PC-3 (cell line): Measurements from ENCODE around the gene CYP27A1. TPM values are rescaled to one million over a fixed set of nuclear protein-coding genes. Genes with fewer than 3 reads are reported as not detected.

Source experiments
- ATAC-seq: fragments of 200-7000 bp; cut with Tn5 transposase; 2 replicates; pipeline ENCODE4 v1.9.1; 2020; ENCODE audit warnings: mild to moderate bottlenecking, moderate library complexity
- BruUV-seq: library from RNA; stranded (reverse); fragments of 400-500 nt; replicated peaks from 2 replicates; lab custom pipeline; 2021; lab: Mats Ljungman, UMichigan
- CTCF ChIA-PET: fragments of 300-600 bp; sonication (Branson Sonifier 250); formaldehyde crosslinking; loops from one replicate; lab custom pipeline; 2022; ENCODE audit warnings: antibody characterized with exemption; lab: Charles Lee
- POLR2A ChIA-PET: fragments of 300-600 bp; sonication (Branson Sonifier 250); formaldehyde crosslinking; loops from one replicate; lab custom pipeline; 2022; ENCODE audit warnings: antibody characterized with exemption; ENCODE audit not compliant: unreplicated experiment; lab: Charles Lee
- DNase-seq: peaks from one replicate; pipeline ENCODE4 v3.0.0-alpha.2; 2015
- H2AFZ ChIP-seq: fragments of 300-600 bp; sonication (generic); 2 replicates; pipeline ENCODE4 v1.6.0; 2016; ENCODE audit warnings: antibody characterized with exemption, low read length
- H3F3A ChIP-seq: fragments of 300-600 bp; sonication (generic); one replicate; pipeline ENCODE4 v1.6.0; 2017; ENCODE audit warnings: antibody characterized with exemption, low read length, control low read depth, mild to moderate bottlenecking; ENCODE audit not compliant: unreplicated experiment
- H3K27ac ChIP-seq: fragments of 300-600 bp; sonication (generic); 2 replicates; pipeline ENCODE4 v1.5.1; 2016; ENCODE audit warnings: mild to moderate bottlenecking, low read length
- H3K27me3 ChIP-seq: fragments of 300-600 bp; sonication (generic); 2 replicates; pipeline ENCODE4 v1.6.1; 2016; ENCODE audit warnings: low read length, mixed read lengths
- H3K36me3 ChIP-seq: fragments of 300-600 bp; sonication (generic); 2 replicates; pipeline ENCODE4 v1.6.1; 2016; ENCODE audit warnings: low read depth, mixed run types, low read length, mixed read lengths
- H3K4me1 ChIP-seq: fragments of 300-600 bp; sonication (generic); 2 replicates; pipeline ENCODE4 v1.5.1; 2016; ENCODE audit warnings: low read length; ENCODE audit not compliant: insufficient read depth
- H3K4me2 ChIP-seq: fragments of 300-600 bp; sonication (generic); 2 replicates; pipeline ENCODE4 v1.6.0; 2016; ENCODE audit warnings: low read length
- H3K4me3 ChIP-seq: fragments of 300-600 bp; sonication (generic); 2 replicates; pipeline ENCODE4 v1.5.1; 2016; ENCODE audit warnings: mild to moderate bottlenecking, low read length, mixed read lengths
- H3K79me2 ChIP-seq: fragments of 300-600 bp; sonication (generic); 2 replicates; pipeline ENCODE4 v1.6.1; 2017; ENCODE audit warnings: low read length, mixed read lengths
- H3K9ac ChIP-seq: fragments of 300-600 bp; sonication (generic); 2 replicates; pipeline ENCODE4 v1.6.0; 2016; ENCODE audit warnings: mild to moderate bottlenecking, low read length
- H3K9me2 ChIP-seq: fragments of 300-600 bp; sonication (generic); replicated peaks from 2 replicates; pipeline ENCODE4 v1.6.1; 2016; ENCODE audit warnings: mixed run types, low read length, mixed read lengths
- H3K9me3 ChIP-seq: fragments of 300-600 bp; sonication (generic); 2 replicates; pipeline ENCODE4 v1.6.1; 2016; ENCODE audit warnings: low read length, mixed read lengths
- H4K20me1 ChIP-seq: fragments of 300-600 bp; sonication (generic); 2 replicates; pipeline ENCODE4 v1.6.1; 2016; ENCODE audit warnings: low read length, mixed read lengths
- EZH2 ChIP-seq: fragments of 300-600 bp; sonication (generic); IDR thresholded peaks from one replicate; pipeline ENCODE4 v1.6.1; 2017; ENCODE audit warnings: antibody characterized with exemption, mild to moderate bottlenecking, low read length; ENCODE audit not compliant: unreplicated experiment
- EZH2phosphoT487 ChIP-seq: fragments of 300-600 bp; sonication (generic); IDR thresholded peaks from 2 replicates; pipeline ENCODE4 v1.6.1; 2018; ENCODE audit warnings: mild to moderate bottlenecking, antibody characterized with exemption, low read length, borderline replicate concordance
- intact Hi-C: fragments of 100-400 bp; cut with micrococcal nuclease; formaldehyde crosslinking; loops from 2 replicates; pipeline ENCODE4 v1.9.0; 2023
- total RNA-seq: library from RNA; depleted of rRNA; stranded (reverse); fragments of >200 nt; gene quantifications from 2 replicates; pipeline ENCODE4 v1.2.3, GENCODE V29; 2014
- TF ChIP-seq, protein P1 (sequence below): fragments of 300-600 bp; sonication (generic); conservative IDR thresholded peaks from 2 replicates; pipeline ENCODE4 v1.5.1; 2017; ENCODE audit warnings: antibody characterized with exemption, low read depth, mild to moderate bottlenecking, low read length

CYP27A1 gene
- total RNA-seq, 1 experiment from 2014 or later = 6.0 TPM

DNA sequence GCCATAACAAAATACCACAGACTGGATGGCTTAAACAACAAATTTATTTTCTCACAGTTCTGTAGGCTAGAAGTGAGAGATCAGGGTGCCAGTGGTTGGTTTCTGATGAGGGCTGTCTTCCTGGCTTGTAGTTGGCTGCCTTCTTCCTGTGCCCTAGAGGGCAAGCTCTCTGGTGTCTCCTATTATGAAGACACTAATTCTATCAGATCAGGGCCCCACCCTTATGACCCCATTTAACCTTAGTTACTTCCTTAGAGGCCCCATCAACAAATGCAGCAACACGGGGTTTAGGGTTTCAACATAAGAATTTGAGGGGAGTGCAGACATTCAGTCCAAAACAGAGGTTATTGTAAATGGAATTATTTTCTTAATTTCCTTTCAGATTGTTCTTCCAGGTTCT, 22.9 kb downstream of the CYP27A1 start:
- no peak for TF ChIP-seq EZH2
- no peak for TF ChIP-seq EZH2phosphoT487
- TF ChIP-seq, protein P1, sequence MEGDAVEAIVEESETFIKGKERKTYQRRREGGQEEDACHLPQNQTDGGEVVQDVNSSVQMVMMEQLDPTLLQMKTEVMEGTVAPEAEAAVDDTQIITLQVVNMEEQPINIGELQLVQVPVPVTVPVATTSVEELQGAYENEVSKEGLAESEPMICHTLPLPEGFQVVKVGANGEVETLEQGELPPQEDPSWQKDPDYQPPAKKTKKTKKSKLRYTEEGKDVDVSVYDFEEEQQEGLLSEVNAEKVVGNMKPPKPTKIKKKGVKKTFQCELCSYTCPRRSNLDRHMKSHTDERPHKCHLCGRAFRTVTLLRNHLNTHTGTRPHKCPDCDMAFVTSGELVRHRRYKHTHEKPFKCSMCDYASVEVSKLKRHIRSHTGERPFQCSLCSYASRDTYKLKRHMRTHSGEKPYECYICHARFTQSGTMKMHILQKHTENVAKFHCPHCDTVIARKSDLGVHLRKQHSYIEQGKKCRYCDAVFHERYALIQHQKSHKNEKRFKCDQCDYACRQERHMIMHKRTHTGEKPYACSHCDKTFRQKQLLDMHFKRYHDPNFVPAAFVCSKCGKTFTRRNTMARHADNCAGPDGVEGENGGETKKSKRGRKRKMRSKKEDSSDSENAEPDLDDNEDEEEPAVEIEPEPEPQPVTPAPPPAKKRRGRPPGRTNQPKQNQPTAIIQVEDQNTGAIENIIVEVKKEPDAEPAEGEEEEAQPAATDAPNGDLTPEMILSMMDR = no peak

DNA sequence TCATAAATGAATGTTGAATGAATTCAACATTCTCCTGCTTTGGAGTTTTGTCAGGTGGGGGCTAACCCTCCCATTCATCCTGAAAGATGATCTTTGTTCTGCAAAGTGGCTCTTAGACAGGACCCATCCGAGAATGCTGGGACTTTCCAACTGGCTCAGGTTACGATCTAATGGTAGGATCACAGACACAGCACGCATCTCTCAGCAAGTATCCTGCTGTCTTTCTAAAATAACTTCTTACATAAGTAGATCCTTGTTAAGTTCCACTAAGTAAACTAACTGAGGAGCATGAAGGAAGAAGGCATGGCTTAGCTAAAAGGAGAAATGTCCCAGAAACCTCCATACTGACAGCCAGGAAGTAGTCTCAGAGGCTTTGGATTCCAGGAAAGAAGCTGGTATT, 23.7 kb downstream of the CYP27A1 start:
- H3K9ac ChIP-seq = no peak overlapping the region
- H3K79me2 ChIP-seq = no peaks in the 10 kb centered on the region
- intact Hi-C loops = no loop called here
- no peaks in the 10 kb centered on the region for H3K36me3 ChIP-seq
- no peaks in the 10 kb centered on the region for H3K9me2 ChIP-seq
- no peaks in the 10 kb centered on the region for H4K20me1 ChIP-seq
- no peak for DNase-seq
- CTCF ChIA-PET = no interaction called here
- no peak overlapping the region for H2AFZ ChIP-seq
- no peak overlapping the region for H3K27ac ChIP-seq
- no peaks in the 10 kb centered on the region for H3F3A ChIP-seq
- peaks cover 12% of the 10 kb centered on the region for H3K4me1 ChIP-seq
- H3K27me3 ChIP-seq = no peaks in the 10 kb centered on the region
- H3K4me2 ChIP-seq = no peak overlapping the region
- ATAC-seq = peak; percentile 24; the same call in 1 of the 2 replicates
- no TSS peak for BruUV-seq
- H3K4me3 ChIP-seq = no peak overlapping the region
- 0 out of 2 replicates have a peak, but pooled peaks cover 4% of the 10 kb centered on the region for H3K9me3 ChIP-seq
- TF ChIP-seq, protein P1 = no peak
- TF ChIP-seq EZH2 (no peak), EZH2phosphoT487 (no peak)
- POLR2A ChIA-PET = no interaction called here

More for the DNA sequence above, 22.9 kb downstream of the CYP27A1 start:
- Histone ChIP-seq H3K79me2 (no peaks in the 10 kb centered on the region), H3K4me1 (peaks cover 12% of the 10 kb centered on the region), H2AFZ (no peak overlapping the region), H3K27ac (no peak overlapping the region), H3K4me3 (no peak overlapping the region), H3K36me3 (no peaks in the 10 kb centered on the region), H4K20me1 (no peaks in the 10 kb centered on the region), H3K9ac (no peak overlapping the region), H3K27me3 (no peaks in the 10 kb centered on the region), H3K9me2 (no peaks in the 10 kb centered on the region), H3K4me2 (no peak overlapping the region), H3K9me3 (0 out of 2 replicates have a peak, but pooled peaks cover 4% of the 10 kb centered on the region), H3F3A (no peaks in the 10 kb centered on the region)
- ATAC-seq (no peak), DNase-seq (no peak)
- ChIA-PET POLR2A (no interaction called here), CTCF (no interaction called here)
- intact Hi-C loops = no loop called here
- BruUV-seq = no TSS peak

DNA sequence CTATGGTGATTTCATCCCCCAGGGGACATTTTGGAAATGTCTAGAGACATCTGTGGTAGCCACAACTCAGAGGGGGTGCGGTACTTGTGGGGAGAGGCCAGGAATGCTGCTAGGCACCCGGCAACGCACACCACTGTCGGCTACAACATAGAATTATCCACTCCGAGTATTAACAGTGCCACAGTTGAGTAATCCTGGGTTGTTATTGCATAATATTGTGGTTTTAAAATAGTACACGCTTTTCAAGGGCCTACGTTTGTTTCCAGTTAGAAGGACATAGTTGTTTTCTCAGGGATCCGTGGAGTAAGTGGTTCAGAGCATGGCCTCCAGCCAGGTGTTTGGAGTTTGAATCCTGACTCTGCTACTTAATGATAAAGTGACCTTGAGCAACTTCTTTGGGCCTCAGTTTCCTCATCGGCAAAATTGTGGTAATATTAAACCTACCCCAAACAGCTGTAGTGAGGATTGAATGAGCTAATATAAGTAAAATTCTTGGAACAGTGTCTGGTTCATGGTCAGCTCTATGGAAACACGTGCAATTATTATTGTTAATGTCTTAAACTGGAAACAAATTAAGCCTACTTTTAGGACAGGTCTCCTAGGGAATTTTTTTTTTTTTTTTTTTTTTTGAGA, 24.5 kb downstream of the CYP27A1 start:
- H4K20me1 ChIP-seq = no peaks in the 10 kb centered on the region
- H2AFZ ChIP-seq = peak overlapping the region; percentile 32
- H3K4me3 ChIP-seq = no peak overlapping the region
- intact Hi-C loops = no loop called here
- H3K9me2 ChIP-seq = no peaks in the 10 kb centered on the region
- H3F3A ChIP-seq = no peaks in the 10 kb centered on the region
- TF ChIP-seq EZH2phosphoT487 (no peak), EZH2 (no peak)
- TF ChIP-seq, protein P1 = no peak
- no peaks in the 10 kb centered on the region for H3K36me3 ChIP-seq
- ChIA-PET POLR2A (no interaction called here), CTCF (no interaction called here)
- H3K4me1 ChIP-seq = peaks cover 12% of the 10 kb centered on the region
- ATAC-seq (peak; percentile 51), DNase-seq (peak; percentile 79)
- H3K9me3 ChIP-seq = 0 out of 2 replicates have a peak, but pooled peaks cover 4% of the 10 kb centered on the region
- no peaks in the 10 kb centered on the region for H3K79me2 ChIP-seq
- H3K27me3 ChIP-seq = no peaks in the 10 kb centered on the region
- no TSS peak for BruUV-seq
- H3K4me2 ChIP-seq = peak overlapping the region; percentile 23; the same call in 1 of the 2 replicates
- H3K27ac ChIP-seq = no peak overlapping the region
- no peak overlapping the region for H3K9ac ChIP-seq
